SJCRH30 (cell line): Measurements from ENCODE around the gene GRXCR1. TPM values are rescaled to one million over a fixed set of nuclear protein-coding genes. Genes with fewer than 3 reads are reported as not detected.

Source experiments
- DNase-seq, 2 experiments: peaks; one replicate each; pipeline ENCODE4 v3.0.0-alpha.2; 2015 to 2020
- H3K27ac ChIP-seq: fragments of 250-450 bp; sonication (Bioruptor Pico); 2 replicates; pipeline ENCODE4 v1.5.1; 2020; ENCODE audit warnings: mild to moderate bottlenecking, moderate library complexity
- H3K27me3 ChIP-seq: fragments of 250-450 bp; sonication (Bioruptor Pico); 2 replicates; pipeline ENCODE4 v1.5.1; 2020; ENCODE audit warnings: mild to moderate bottlenecking, moderate library complexity
- H3K36me3 ChIP-seq: fragments of 250-450 bp; sonication (Bioruptor Pico); 2 replicates; pipeline ENCODE4 v1.5.1; 2020; ENCODE audit warnings: mild to moderate bottlenecking, moderate library complexity
- H3K4me1 ChIP-seq: fragments of 250-450 bp; sonication (Bioruptor Pico); 2 replicates; pipeline ENCODE4 v1.5.1; 2020; ENCODE audit warnings: mild to moderate bottlenecking, moderate library complexity
- H3K4me3 ChIP-seq: fragments of 250-450 bp; sonication (Bioruptor Pico); 2 replicates; pipeline ENCODE4 v1.5.1; 2020; ENCODE audit warnings: mild to moderate bottlenecking, moderate library complexity
- H3K9me3 ChIP-seq: fragments of 250-450 bp; sonication (Bioruptor Pico); replicated peaks from 2 replicates; pipeline ENCODE4 v1.5.1; 2020; ENCODE audit warnings: mild to moderate bottlenecking, moderate library complexity
- total RNA-seq: library from RNA; depleted of rRNA; stranded (reverse); fragments of >200 nt; shearing (Covaris generic); gene quantifications from 2 replicates; pipeline ENCODE4 v1.2.3, GENCODE V29; 2014; rRNA removed

Gene GRXCR1
- total RNA-seq, 1 experiment from 2014 or later, result not detected

GRCh38 chr4:42985976-42986375 is 93.5 kb downstream of the GRXCR1 start:
- H3K4me1 ChIP-seq, result no peaks in the 10 kb centered on the region
- no peaks in the 10 kb centered on the region for H3K9me3 ChIP-seq
- no peak overlapping the region for H3K27ac ChIP-seq
- DNase-seq, result no peak
- no peak overlapping the region for H3K4me3 ChIP-seq
- no peaks in the 10 kb centered on the region for H3K27me3 ChIP-seq
- no peaks in the 10 kb centered on the region for H3K36me3 ChIP-seq

- Histone ChIP-seq H3K4me1 (no peaks in the 10 kb centered on the region), H3K4me3 (no peak overlapping the region), H3K36me3 (no peaks in the 10 kb centered on the region), H3K27ac (no peak overlapping the region), H3K27me3 (0 out of 2 replicates have a peak, but pooled peaks cover 4% of the 10 kb centered on the region), H3K9me3 (no peaks in the 10 kb centered on the region)
- peak in 1 of 2 experiments; percentile 52 for DNase-seq
Observed at GRCh38 chr4:42995343-42995944, 102.9 kb downstream of the GRXCR1 start.

- H3K27ac ChIP-seq, result no peak overlapping the region
- no peaks in the 10 kb centered on the region for H3K4me1 ChIP-seq
- no peak overlapping the region for H3K4me3 ChIP-seq
- no peaks in the 10 kb centered on the region for H3K27me3 ChIP-seq
- H3K36me3 ChIP-seq, result no peaks in the 10 kb centered on the region
- DNase-seq, result no peak
- H3K9me3 ChIP-seq, result no peaks in the 10 kb centered on the region
Observed at GRCh38 chr4:43008793-43009192, 116.3 kb downstream of the GRXCR1 start.

GRCh38 chr4:43014256-43014655 is 121.7 kb downstream of the GRXCR1 start:
- Histone ChIP-seq H3K4me3 (no peak overlapping the region), H3K4me1 (no peaks in the 10 kb centered on the region), H3K36me3 (no peaks in the 10 kb centered on the region), H3K9me3 (no peaks in the 10 kb centered on the region), H3K27me3 (no peaks in the 10 kb centered on the region), H3K27ac (no peak overlapping the region)
- DNase-seq, result no peak

GRCh38 chr4:43041632-43042031 is 149.1 kb downstream of the GRXCR1 start:
- H3K36me3 ChIP-seq, result no peaks in the 10 kb centered on the region
- DNase-seq, result no peak
- no peaks in the 10 kb centered on the region for H3K27me3 ChIP-seq
- no peaks in the 10 kb centered on the region for H3K4me1 ChIP-seq
- no peak overlapping the region for H3K27ac ChIP-seq
- H3K9me3 ChIP-seq, result no peaks in the 10 kb centered on the region
- no peak overlapping the region for H3K4me3 ChIP-seq

- no peaks in the 10 kb centered on the region for H3K36me3 ChIP-seq
- no peak overlapping the region for H3K4me3 ChIP-seq
- DNase-seq, result no peak
- H3K9me3 ChIP-seq, result no peaks in the 10 kb centered on the region
- no peaks in the 10 kb centered on the region for H3K4me1 ChIP-seq
- no peaks in the 10 kb centered on the region for H3K27me3 ChIP-seq
- no peak overlapping the region for H3K27ac ChIP-seq
Observed at GRCh38 chr4:43047058-43047457, 154.5 kb downstream of the GRXCR1 start.

GRCh38 chr4:43048570-43048969 is 156.1 kb downstream of the GRXCR1 start:
- Histone ChIP-seq H3K4me3 (no peak overlapping the region), H3K9me3 (no peaks in the 10 kb centered on the region), H3K36me3 (no peaks in the 10 kb centered on the region), H3K27me3 (no peaks in the 10 kb centered on the region), H3K4me1 (no peaks in the 10 kb centered on the region), H3K27ac (no peak overlapping the region)
- peak in 1 of 2 experiments; percentile 13 for DNase-seq

GRCh38 chr4:43049326-43049725 is 156.8 kb downstream of the GRXCR1 start:
- Histone ChIP-seq H3K27ac (no peak overlapping the region), H3K27me3 (no peaks in the 10 kb centered on the region), H3K4me3 (no peak overlapping the region), H3K9me3 (no peaks in the 10 kb centered on the region), H3K4me1 (no peaks in the 10 kb centered on the region), H3K36me3 (no peaks in the 10 kb centered on the region)
- DNase-seq, result no peak

- Histone ChIP-seq H3K9me3 (no peaks in the 10 kb centered on the region), H3K4me1 (no peaks in the 10 kb centered on the region), H3K36me3 (no peaks in the 10 kb centered on the region), H3K4me3 (no peak overlapping the region), H3K27ac (no peak overlapping the region), H3K27me3 (no peaks in the 10 kb centered on the region)
- DNase-seq, result no peak
Observed at GRCh38 chr4:43066415-43066814, 173.9 kb downstream of the GRXCR1 start.

- Histone ChIP-seq H3K27me3 (no peaks in the 10 kb centered on the region), H3K4me3 (no peak overlapping the region), H3K27ac (no peak overlapping the region), H3K36me3 (no peaks in the 10 kb centered on the region), H3K9me3 (no peaks in the 10 kb centered on the region), H3K4me1 (no peaks in the 10 kb centered on the region)
- no peak for DNase-seq
Observed at GRCh38 chr4:43071069-43071468, 178.6 kb downstream of the GRXCR1 start.

Other genes starting within 250 kb of the GRXCR1 start
- gene ATP8A1, start 235.6 kb upstream of the GRXCR1 start, total RNA-seq, result 0.03 and 0.20 TPM in 2 replicates